Spleen (tissue), 11 donors: ENCODE data around the gene URAD. TPM values are rescaled to one million over a fixed set of nuclear protein-coding genes. Genes with fewer than 3 reads are reported as not detected.

Experiments
- DNase-seq: peaks from one replicate; pipeline ENCODE4 v3.0.0-alpha.2; 2020
- H3K27ac ChIP-seq, 8 donors: fragments of 200-600 bp; sonication (generic) in 7 of 8; 1 replicate in 4 of 8; 2 replicates in 4 of 8; pipeline versions ENCODE4 v1.5.0 to v1.8.0; 2016 to 2021; ENCODE audit warnings: inconsistent platforms in 4 of 8, mild to moderate bottlenecking in 4 of 8, moderate library complexity in 1 of 8
- H3K27me3 ChIP-seq, 7 donors: fragments of 200-600 bp; sonication (generic) in 6 of 7; replicated peaks in 1 of 7; 1 replicate in 4 of 7; 2 replicates in 3 of 7; pipeline versions ENCODE4 v1.5.0 to v1.8.0; 2016 to 2021; ENCODE audit warnings: inconsistent platforms in 3 of 7, mild to moderate bottlenecking in 1 of 7
- H3K36me3 ChIP-seq, 6 donors: fragments of 200-600 bp; sonication (generic) in 5 of 6; 1 replicate in 4 of 6; 2 replicates in 2 of 6; pipeline versions ENCODE4 v1.5.0 to v1.8.0; 2016 to 2021; ENCODE audit warnings: inconsistent platforms in 2 of 6
- H3K4me1 ChIP-seq, 6 donors: fragments of 200-600 bp; sonication (generic) in 5 of 6; 1 replicate in 3 of 6; 2 replicates in 3 of 6; pipeline versions ENCODE4 v1.5.0 to v1.8.0; 2016 to 2021; ENCODE audit warnings: inconsistent platforms in 3 of 6
- H3K4me3 ChIP-seq, 8 donors: fragments of 200-600 bp; sonication (generic) in 7 of 8; 1 replicate in 4 of 8; 2 replicates in 4 of 8; pipeline versions ENCODE4 v1.5.0 to v1.8.0; 2016 to 2021; ENCODE audit warnings: inconsistent platforms in 4 of 8, mild to moderate bottlenecking in 4 of 8, moderate library complexity in 2 of 8
- H3K9me3 ChIP-seq, 8 donors: fragments of 200-600 bp; sonication (generic) in 7 of 8; 1 replicate in 4 of 8; 2 replicates in 4 of 8; pipeline versions ENCODE4 v1.5.0 to v1.8.0; 2016 to 2021; ENCODE audit warnings: inconsistent platforms in 4 of 8
- CTCF ChIP-seq, 11 experiments: fragments of 200-600 bp in 7 of 11; fragments of 450-650 bp in 4 of 11; sonication (generic) in 4 of 11; IDR thresholded peaks in 8 of 11; conservative IDR thresholded peaks in 3 of 11; 1 replicate in 7 of 11; 2 replicates in 4 of 11; pipeline versions ENCODE4 v1.4.0 to v1.8.0; 2016 to 2021; ENCODE audit warnings: antibody characterized with exemption in 11 of 11, inconsistent platforms in 4 of 11, mild to moderate bottlenecking in 1 of 11
- POLR2A ChIP-seq, 3 donors: fragments of 450-650 bp; IDR thresholded peaks; one replicate each; pipeline ENCODE4 v1.5.1; 2017; ENCODE audit warnings: antibody characterized with exemption in 3 of 3, mild to moderate bottlenecking in 1 of 3
- POLR2AphosphoS5 ChIP-seq, 3 donors: sonication (generic); formaldehyde crosslinking; IDR thresholded peaks; one replicate each; pipeline ENCODE4 v1.5.1; 2017; ENCODE audit warnings: antibody characterized with exemption in 3 of 3
- WGBS, 5 donors: extraction: QIAGEN DNeasy Blood & Tissue Kit in 3 of 5; methylation state at CpG; one replicate each; pipeline versions ENCODE4 v1.1.5 to v1.1.7; 2013 to 2018; 5-methylcytosine and 5-hydroxymethylcytosine counted together
- intact Hi-C: fragments of 100-400 bp; cut with DNase I; formaldehyde crosslinking; loops from one replicate; pipeline ENCODE4 v1.15.0; 2023; ENCODE audit warnings: low total_unique reads
- polyA plus RNA-seq, 3 donors: library from polyadenylated mRNA; stranded (reverse); fragments of 200-250 nt; gene quantifications; one replicate each; pipeline ENCODE4 v1.2.1, GENCODE V29; 2013
- total RNA-seq, 7 donors: library from RNA; depleted of rRNA in 3 of 7; stranded (reverse); fragments of >200 nt in 3 of 7; fragmentation: NEBNext Ultra II Directional in 4 of 7; extraction: Animal tissue kit (Norgen Biotek cat#: 25700) in 4 of 7; gene quantifications; one replicate each; pipeline versions ENCODE4 v1.1.0 to v1.2.1, GENCODE V29; 2016 to 2021
- donor health status: healthy with polysubstance abuse.
- donor health status: DM: no; HTN: no; CAD: no; lungs with moderate emphysema.
- donor health status: DM: no; HTN: no; CAD: no.
- donor health status: Bipolar disorder and iron deficiency.
- donor health status: healthy.
- donor health status: DM: no; HTN: no; CAD: no.
- donor health status: DM: yes; HTN: yes; CAD: no.

The URAD gene
- total and polyA plus RNA-seq, 10 donors = 0.20 to 1.3 TPM; not detected in 8

GRCh38 chr13:28026508-28026907, 38.0 kb upstream of the URAD start:
- H3K4me3 ChIP-seq = no peak overlapping the region
- no peaks in the 10 kb centered on the region for H3K9me3 ChIP-seq
- H3K36me3 ChIP-seq = no peaks in the 10 kb centered on the region
- intact Hi-C loops = no loop called here
- H3K27me3 ChIP-seq = no peaks in the 10 kb centered on the region
- peaks cover 0 to 11% (median 4%) of the 10 kb centered on the region in 6 donors for H3K4me1 ChIP-seq
- 91 to 96% (median 92%) methylated on average over 9 of the region's 9 CpGs for WGBS, 5 donors
- TF ChIP-seq POLR2A (IDR thresholded peaks at IDR 0.05) (no peak), CTCF (IDR thresholded peaks at IDR 0.05 in 8 of 11, conservative IDR thresholded peaks at IDR 0.05 in 3 of 11) (no peak), POLR2AphosphoS5 (IDR thresholded peaks at IDR 0.05) (no peak)
- no peak overlapping the region for H3K27ac ChIP-seq
- DNase-seq = no peak

DNA sequence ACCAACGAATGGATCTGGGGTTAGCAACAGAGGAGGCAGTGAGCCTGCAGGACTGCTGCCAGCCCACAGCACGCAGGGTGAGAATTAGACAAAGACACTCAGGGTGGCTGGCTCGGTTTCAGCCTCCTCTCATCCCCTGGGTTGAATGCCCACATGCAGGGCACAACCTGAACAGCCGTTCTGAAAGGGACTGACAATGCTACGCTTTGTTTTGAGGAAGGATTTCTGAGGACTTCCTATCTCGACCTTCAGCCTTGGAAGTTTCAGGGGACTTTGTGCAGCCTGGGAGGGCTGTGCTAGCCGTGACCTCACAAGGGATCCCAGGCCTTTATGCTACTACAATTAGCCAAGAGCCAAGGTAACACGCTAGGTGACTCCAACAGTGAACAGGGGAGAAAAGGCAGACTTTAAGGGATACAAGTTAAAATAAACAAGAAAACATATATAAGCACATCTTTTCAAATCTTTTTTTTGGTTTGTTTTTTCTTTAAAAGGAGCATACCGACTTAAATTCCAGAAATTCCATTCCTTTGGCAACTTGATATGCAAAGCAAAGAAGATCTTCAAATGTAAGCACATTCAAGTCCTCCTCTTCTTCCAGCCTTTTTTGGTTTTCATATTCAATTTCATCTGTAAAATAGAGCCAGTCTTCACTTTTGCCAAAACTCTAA, 34.5 kb upstream of the URAD start:
- H3K36me3 ChIP-seq = no peaks in the 10 kb centered on the region
- no peaks in the 10 kb centered on the region for H3K27me3 ChIP-seq
- peaks cover 0 to 5% (median 0%) of the 10 kb centered on the region in 6 donors for H3K4me1 ChIP-seq
- TF ChIP-seq POLR2AphosphoS5 (IDR thresholded peaks at IDR 0.05) = no peak
- no peak for TF ChIP-seq POLR2A (IDR thresholded peaks at IDR 0.05)
- TF ChIP-seq CTCF (IDR thresholded peaks at IDR 0.05 in 8 of 11, conservative IDR thresholded peaks at IDR 0.05 in 3 of 11) = no peak
- H3K27ac ChIP-seq = no peak overlapping the region
- no peak for DNase-seq
- WGBS, 5 donors = 53 to 77% (median 69%) methylated on average over 9 of the region's 9 CpGs
- H3K9me3 ChIP-seq = no peaks in the 10 kb centered on the region
- intact Hi-C loops = no loop called here
- H3K4me3 ChIP-seq = no peak overlapping the region

- no peak overlapping the region for H3K27ac ChIP-seq
- DNase-seq = no peak
- H3K27me3 ChIP-seq = no peaks in the 10 kb centered on the region
- 31 to 55% (median 46%) methylated on average over 3 of the region's 3 CpGs for WGBS, 5 donors
- H3K36me3 ChIP-seq = no peaks in the 10 kb centered on the region
- TF ChIP-seq POLR2A (IDR thresholded peaks at IDR 0.05) (no peak), CTCF (IDR thresholded peaks at IDR 0.05 in 8 of 11, conservative IDR thresholded peaks at IDR 0.05 in 3 of 11) (no peak), POLR2AphosphoS5 (IDR thresholded peaks at IDR 0.05) (no peak)
- intact Hi-C loops = no loop called here
- no peaks in the 10 kb centered on the region for H3K4me1 ChIP-seq
- no peak overlapping the region for H3K4me3 ChIP-seq
- H3K9me3 ChIP-seq = no peaks in the 10 kb centered on the region
Measured at GRCh38 chr13:28014301-28014700, 25.8 kb upstream of the URAD start.

- no peak overlapping the region for H3K27ac ChIP-seq
Measured at GRCh38 chr13:28013482-28013881, 25.0 kb upstream of the URAD start.

More at GRCh38 chr13:28013482-28013881, 25.0 kb upstream of the URAD start:
- Histone ChIP-seq H3K4me3 (no peak overlapping the region), H3K4me1 (no peaks in the 10 kb centered on the region), H3K9me3 (no peaks in the 10 kb centered on the region), H3K36me3 (no peaks in the 10 kb centered on the region), H3K27me3 (no peaks in the 10 kb centered on the region)
- intact Hi-C loops = no loop called here
- 87 to 97% (median 91%) methylated on average over 1 of the region's 1 CpG for WGBS, 5 donors
- TF ChIP-seq CTCF (IDR thresholded peaks at IDR 0.05 in 8 of 11, conservative IDR thresholded peaks at IDR 0.05 in 3 of 11) (no peak), POLR2AphosphoS5 (IDR thresholded peaks at IDR 0.05) (no peak), POLR2A (IDR thresholded peaks at IDR 0.05) (no peak)
- DNase-seq = no peak
